ENCODE measurements around the gene CFAP221.

DNA sequence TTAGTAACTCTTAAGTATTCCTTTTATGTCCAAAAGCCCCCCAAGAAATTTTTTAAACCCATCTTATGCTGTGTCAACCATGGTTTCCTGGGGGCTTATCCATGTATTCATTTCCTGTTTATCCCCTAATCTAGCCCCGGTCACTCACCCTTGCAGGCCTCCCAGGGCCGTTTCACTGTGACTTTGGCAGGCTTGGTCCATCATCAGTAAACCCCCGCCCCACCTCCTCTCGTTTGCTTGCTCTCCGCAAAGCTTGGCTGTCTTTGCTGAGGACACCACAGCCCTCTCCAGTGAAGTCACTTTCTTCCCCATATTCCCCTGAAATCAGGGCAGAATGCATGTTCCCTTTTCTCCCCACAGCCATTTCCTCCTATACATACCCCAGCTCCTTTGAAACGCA is 127.5 kb downstream of the CFAP221 start:
- TF ChIP-seq, protein P1, sequence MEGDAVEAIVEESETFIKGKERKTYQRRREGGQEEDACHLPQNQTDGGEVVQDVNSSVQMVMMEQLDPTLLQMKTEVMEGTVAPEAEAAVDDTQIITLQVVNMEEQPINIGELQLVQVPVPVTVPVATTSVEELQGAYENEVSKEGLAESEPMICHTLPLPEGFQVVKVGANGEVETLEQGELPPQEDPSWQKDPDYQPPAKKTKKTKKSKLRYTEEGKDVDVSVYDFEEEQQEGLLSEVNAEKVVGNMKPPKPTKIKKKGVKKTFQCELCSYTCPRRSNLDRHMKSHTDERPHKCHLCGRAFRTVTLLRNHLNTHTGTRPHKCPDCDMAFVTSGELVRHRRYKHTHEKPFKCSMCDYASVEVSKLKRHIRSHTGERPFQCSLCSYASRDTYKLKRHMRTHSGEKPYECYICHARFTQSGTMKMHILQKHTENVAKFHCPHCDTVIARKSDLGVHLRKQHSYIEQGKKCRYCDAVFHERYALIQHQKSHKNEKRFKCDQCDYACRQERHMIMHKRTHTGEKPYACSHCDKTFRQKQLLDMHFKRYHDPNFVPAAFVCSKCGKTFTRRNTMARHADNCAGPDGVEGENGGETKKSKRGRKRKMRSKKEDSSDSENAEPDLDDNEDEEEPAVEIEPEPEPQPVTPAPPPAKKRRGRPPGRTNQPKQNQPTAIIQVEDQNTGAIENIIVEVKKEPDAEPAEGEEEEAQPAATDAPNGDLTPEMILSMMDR (IDR thresholded peaks at IDR 0.05), result no peak
- TF ChIP-seq POLR2A (IDR thresholded peaks at IDR 0.05), result no peak
- no peak for TF ChIP-seq POLR2AphosphoS5 (IDR thresholded peaks at IDR 0.05)

Measured in sigmoid colon (tissue), 4 donors.